SH-SY5Y (cell line): ENCODE data around the gene SEC31B.

Experiments
- GATA2 ChIP-seq: IDR thresholded peaks from 2 replicates; pipeline ENCODE4 v1.6.1; 2011; ENCODE audit warnings: mild to moderate bottlenecking, low read depth, low read length
- GATA3 ChIP-seq: IDR thresholded peaks from 2 replicates; pipeline ENCODE4 v1.6.1; 2011; ENCODE audit warnings: low read depth, mild to moderate bottlenecking, low read length, moderate library complexity

- TF ChIP-seq GATA2 (no peak), GATA3 (no peak)
Measured at GRCh38 chr10:100438674-100439315, 80.9 kb downstream of the SEC31B start.
